Mucosa of rectum (tissue), 2 donors: ENCODE results near the gene CHD6.

Experiments used
- H3K27ac ChIP-seq, 2 donors: one replicate each; pipeline ENCODE4 v1.7.0; 2013; ENCODE audit warnings: inconsistent platforms in 2 of 2, low read depth in 2 of 2, low read length in 2 of 2
- H3K27me3 ChIP-seq, 2 donors: one replicate each; pipeline ENCODE4 v1.7.0; 2013; ENCODE audit warnings: low read length in 2 of 2; ENCODE audit not compliant: control insufficient read depth in 2 of 2, insufficient read depth in 2 of 2
- H3K36me3 ChIP-seq, 2 donors: one replicate each; pipeline ENCODE4 v1.7.0; 2013; ENCODE audit warnings: low read length in 2 of 2; ENCODE audit not compliant: control insufficient read depth in 2 of 2, insufficient read depth in 2 of 2
- H3K4me1 ChIP-seq, 2 donors: one replicate each; pipeline ENCODE4 v1.7.0; 2013; ENCODE audit warnings: low read length in 2 of 2, mild to moderate bottlenecking in 1 of 2; ENCODE audit not compliant: control insufficient read depth in 2 of 2, insufficient read depth in 2 of 2
- H3K4me3 ChIP-seq, 2 donors: one replicate each; pipeline ENCODE4 v1.7.0; 2013; ENCODE audit warnings: low read length in 2 of 2
- H3K9ac ChIP-seq, 2 donors: one replicate each; pipeline ENCODE4 v1.7.0; 2013; ENCODE audit warnings: low read length in 2 of 2, low read depth in 1 of 2, mild to moderate bottlenecking in 1 of 2
- H3K9me3 ChIP-seq, 2 donors: one replicate each; pipeline ENCODE4 v1.7.0; 2013; ENCODE audit warnings: low read length in 2 of 2; ENCODE audit not compliant: control insufficient read depth in 2 of 2
- donor health status: healthy.
- donor health status: Normal muscosa, but diverticular disease.

Gene CHD6

GRCh38 chr20:41353530-41353929, 264.6 kb downstream of the CHD6 start:
- H3K27me3 ChIP-seq = no peaks in the 10 kb centered on the region
- H3K27ac ChIP-seq = no peak overlapping the region
- no peaks in the 10 kb centered on the region for H3K4me1 ChIP-seq
- H3K9ac ChIP-seq = no peak overlapping the region
- peaks cover 41 to 55% of the 10 kb centered on the region in 2 donors for H3K36me3 ChIP-seq
- H3K4me3 ChIP-seq = no peak overlapping the region
- H3K9me3 ChIP-seq = no peaks in the 10 kb centered on the region

- H3K9ac ChIP-seq = no peak overlapping the region
- no peak overlapping the region for H3K4me3 ChIP-seq
- peaks cover 39 to 53% of the 10 kb centered on the region in 2 donors for H3K36me3 ChIP-seq
- H3K4me1 ChIP-seq = no peaks in the 10 kb centered on the region
- no peaks in the 10 kb centered on the region for H3K27me3 ChIP-seq
- no peak overlapping the region for H3K27ac ChIP-seq
- no peaks in the 10 kb centered on the region for H3K9me3 ChIP-seq
Observed at GRCh38 chr20:41352666-41353065, 265.5 kb downstream of the CHD6 start.

- H3K4me3 ChIP-seq = no peak overlapping the region
- peaks cover 35 to 51% of the 10 kb centered on the region in 2 donors for H3K36me3 ChIP-seq
- H3K9me3 ChIP-seq = no peaks in the 10 kb centered on the region
- H3K9ac ChIP-seq = no peak overlapping the region
- H3K4me1 ChIP-seq = no peaks in the 10 kb centered on the region
- H3K27ac ChIP-seq = no peak overlapping the region
- no peaks in the 10 kb centered on the region for H3K27me3 ChIP-seq
Observed at GRCh38 chr20:41352106-41352505, 266.1 kb downstream of the CHD6 start.
